Stimulated activated CD4-positive, alpha-beta T cell treated with anti-CD3 and anti-CD28 coated beads, Interleukin-4, amount 100 ng/mL, for 24 hours (primary cell): ENCODE measurements around the gene GABRB2.
"Not testable (repeated sequence)": the region's sequence is repeated elsewhere in the genome, so short reads cannot be mapped to it uniquely, and the experiment has no call there.

Source experiments
- DNase-seq: peaks from one replicate; pipeline ENCODE4 v3.0.0-alpha.2; 2020

The GABRB2 gene

DNA sequence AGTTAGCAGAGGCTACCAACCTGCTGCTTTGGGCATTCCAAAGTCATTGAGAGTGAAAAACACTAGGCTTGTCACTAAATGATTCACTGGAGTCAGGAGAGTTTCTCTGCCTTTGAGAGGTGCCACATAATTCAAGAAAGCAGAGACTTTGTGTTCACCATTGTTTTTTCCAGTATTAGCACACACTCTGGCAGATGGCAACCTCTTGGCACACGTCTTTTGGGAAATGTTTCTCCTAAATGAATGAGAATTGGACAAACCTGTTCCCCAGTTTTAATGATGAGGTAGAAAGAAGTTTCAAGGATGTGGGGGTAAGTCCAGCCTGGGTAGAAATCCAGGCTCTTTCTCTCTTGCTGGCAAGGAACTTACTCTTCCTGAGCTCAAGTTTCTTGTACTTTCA is 259.1 kb downstream of the GABRB2 start:
- no peak for DNase-seq

DNA sequence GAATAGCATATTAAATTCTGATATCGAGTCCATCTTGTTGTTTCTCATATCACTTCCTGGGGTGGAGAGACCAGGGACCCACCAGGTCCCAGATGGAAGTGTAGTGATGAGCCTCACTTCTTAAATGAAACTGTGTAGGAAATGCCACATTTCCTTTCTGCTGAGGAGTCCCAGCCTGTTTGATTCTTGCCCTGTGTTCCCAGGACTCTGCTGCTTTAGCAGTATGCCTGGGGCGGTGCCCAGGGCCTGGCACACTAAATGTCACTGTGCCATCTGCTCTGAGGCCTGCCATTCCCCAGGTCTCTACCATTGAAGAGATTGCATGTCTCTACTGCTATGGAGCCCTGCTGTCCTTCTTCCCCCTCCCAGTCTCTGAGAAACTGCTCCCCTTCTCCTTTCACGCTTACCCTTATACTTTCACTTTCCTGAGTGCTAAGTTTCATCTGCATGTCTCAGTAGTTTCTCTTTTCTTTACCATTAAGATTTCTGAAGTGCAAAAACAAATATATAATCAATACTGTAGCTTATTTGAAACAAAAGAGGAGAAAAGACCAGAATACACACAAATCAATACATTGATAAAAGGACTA is 260.4 kb downstream of the GABRB2 start:
- no peak for DNase-seq

DNA sequence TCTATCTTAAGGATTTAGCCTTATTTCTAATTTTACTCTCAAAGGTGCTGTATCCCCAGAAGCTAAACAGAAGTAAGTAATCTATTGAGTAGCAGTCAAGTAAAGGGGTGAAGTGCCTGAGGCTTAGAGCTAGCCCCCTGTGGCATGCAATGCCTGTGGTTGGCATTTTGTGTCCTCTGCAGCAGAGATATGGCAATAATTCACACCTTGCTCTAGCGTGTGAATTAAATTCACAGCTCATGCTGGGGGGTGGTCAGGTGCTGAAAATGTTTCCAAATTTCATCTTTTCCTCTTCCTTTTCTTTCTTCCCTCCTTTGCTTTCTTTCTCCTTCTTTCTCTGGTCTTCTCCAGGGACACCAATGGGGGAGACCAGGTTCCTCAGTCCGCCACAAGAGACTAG is 262.1 kb downstream of the GABRB2 start:
- no peak for DNase-seq

DNA sequence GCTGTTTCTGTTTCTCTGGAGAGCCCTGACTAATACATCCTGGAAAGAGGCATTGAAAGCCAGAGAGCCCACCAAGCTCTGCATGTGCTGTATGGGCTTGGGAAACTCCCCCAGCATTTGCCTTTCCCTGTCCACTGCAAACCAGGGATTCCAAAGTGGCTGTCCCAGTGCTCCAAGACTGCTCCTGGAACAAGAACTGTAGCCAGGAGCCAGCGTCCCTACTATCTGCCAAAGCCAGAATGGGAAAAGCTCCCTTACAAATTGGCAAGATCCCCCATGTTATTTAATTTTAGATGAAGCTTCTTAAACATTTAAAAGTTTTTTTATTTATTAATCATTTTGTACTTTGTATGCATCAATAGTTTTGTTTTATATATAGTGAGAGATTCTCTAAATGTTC is 263.2 kb downstream of the GABRB2 start:
- DNase-seq, result no peak

DNA sequence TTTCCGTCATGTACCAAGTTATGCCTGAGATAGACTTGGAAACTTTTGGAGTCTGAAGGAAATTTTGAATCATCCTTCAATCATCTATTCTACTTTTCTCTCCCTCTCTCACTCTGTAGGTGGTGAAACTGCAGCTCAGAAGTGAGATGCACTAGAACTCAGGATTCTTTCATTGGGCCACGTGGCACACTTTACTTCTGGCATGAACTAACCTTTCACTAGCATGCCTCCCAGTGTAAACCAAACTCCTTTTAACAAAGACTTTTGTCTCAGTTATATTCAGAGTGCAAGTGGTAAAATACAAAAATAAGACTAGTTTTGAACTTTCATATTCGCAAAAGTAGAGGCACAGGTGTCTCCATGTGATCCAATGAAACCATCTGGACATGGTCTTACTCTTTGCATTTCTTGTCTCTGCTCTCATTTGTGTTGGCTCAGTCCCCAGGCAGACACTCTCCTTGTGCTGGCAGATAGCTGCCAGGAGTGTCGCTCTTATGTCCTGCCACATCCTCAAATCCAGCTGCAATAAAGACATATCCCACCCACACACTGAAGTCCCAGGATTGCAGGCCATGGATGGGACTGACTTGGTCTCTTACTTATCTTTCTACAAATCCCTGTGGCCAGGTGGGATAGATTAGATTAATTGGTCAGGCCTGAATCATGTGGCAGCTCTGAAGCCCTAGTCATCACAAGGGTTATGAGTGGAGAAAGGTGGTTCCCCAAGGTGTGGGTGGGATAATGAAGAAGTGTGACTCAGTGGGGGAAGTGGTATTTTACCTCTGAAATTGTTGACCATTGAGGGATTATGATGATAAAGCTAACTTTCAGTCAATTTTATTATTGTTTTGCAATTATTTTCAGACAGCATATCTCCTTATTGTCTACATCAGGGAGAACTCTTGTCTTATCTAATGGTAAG is 267.5 kb downstream of the GABRB2 start:
- no peak for DNase-seq

DNA sequence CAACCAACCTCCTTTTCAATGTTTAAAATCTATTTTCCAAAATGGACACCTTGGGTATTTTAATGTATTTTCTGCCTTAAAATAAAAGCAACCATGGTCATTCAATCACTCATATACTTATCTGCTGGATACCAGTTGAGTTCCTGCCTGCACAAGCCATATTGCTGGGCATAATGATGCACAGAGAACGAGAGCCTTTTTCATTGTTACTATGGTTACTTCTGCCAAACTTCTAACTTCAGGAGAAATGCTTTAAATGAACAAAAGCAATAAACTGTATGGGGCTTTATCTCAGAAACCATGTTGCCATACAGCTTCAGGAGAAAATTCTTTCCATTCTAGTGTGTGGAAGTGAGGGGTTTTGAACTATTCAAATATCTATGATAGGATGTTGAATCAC is 269.5 kb downstream of the GABRB2 start:
- DNase-seq, result no peak

DNA sequence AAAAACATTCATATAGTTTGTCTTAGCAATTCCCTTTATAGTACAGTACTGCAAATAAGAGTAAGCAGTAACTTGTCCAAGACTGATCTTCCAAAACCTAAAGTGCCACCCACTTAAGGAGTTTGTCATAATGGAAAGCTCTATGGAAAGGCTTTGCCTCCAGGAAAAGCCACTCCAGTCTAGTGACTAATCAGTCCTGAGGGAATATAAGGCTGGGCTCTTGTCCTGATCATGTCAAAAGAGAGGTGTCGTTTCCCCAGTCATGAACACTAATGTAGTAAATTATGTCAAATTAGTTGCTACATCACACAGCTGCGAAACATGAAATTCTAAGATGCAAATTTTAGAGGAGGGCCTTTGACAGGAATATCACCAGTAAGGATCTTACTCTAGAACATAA is 271.6 kb downstream of the GABRB2 start:
- no peak for DNase-seq

DNA sequence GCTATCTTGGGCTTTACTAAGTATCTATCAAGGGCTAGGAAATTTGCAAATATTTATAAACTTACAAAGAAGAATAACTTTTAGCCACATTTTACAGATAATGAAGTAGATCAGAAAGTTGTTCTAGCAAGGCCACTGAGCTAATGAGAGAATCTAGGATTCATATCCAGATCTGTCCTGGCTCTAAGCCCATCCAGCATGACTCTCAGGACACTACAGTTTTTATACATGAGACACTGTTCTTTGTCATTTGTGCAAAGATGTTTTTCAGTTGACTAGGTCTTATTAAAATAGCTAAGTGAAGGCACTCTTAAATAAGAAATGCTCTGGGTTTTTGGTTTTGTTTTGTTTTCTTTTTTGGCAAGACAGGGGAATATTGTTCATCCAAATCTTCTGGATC is 273.1 kb downstream of the GABRB2 start:
- no peak for DNase-seq

DNA sequence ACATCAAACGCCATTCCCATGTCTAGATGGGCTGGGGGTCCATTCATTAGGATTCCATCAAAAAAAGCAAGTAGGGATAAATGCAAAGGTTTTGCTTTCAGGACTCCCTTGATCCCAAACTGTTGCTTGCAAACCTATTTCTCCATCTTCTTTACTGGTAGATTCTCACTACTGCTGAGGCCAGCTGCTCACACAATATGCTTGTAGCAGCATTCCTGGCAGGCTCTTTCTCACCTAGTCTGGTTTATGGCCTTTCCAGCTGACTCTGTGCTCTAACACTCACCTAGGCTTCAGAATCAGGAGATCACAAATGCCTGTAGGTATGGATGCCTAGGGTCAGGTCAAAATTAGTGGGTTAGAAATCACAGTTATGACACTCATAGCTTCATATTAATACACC is 274.7 kb downstream of the GABRB2 start:
- no peak for DNase-seq

DNA sequence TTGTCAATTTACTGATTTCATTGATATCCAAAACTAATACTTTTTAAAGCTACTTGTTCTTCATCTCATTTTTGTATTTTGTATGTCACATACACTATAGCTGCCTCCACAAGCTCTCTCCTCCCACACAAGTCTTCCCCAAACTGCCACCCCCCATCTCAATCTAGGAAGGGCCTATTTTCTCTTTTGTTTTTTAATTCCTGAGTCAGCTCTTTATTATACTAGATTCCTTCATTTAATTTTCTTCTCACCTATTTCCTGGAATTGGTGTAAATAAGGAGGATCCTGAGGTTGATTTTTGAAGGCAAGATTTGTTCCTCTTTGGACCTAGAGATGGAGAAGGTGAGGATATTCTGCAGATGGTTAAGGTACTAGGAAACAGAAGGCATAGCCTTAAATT is 277.4 kb downstream of the GABRB2 start:
- no peak for DNase-seq

DNA sequence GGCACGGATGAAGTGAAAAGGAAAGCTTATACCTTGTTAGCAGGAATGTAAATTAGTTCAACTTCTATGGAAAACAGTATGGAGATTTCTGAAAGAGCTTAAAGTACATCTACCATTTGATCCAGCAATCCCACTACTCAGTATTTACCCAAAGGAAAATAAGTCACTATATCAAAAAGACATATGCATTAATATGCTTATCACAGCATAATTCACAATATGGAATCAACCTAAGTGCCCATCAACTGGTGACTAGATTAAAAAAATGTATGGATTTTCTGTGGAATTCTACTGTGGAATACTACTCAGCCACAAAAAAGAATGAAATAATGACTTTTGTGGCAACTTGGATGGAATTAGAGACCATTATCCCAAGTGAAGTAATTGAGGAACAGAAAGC is 279.6 kb downstream of the GABRB2 start:
- DNase-seq, result no peak

DNA sequence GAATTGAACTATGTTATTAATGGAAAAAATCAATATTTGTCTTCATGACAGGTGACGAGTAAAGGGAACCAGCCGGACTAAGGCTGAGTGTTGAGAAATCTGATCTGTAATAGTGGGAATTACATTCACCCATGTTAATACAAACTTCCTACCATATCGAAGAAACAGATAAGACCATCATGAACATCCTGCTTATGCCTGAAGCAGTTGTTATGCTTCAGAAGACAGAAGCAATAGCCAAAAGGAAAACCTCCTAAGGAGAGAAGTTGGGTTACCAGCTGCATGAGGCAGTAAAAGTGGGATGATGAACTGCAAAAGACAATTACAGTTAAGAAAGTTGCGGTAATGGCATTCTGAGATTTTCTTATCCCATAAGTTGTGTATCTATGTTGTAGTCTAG is 281.5 kb downstream of the GABRB2 start:
- DNase-seq, result no peak

DNA sequence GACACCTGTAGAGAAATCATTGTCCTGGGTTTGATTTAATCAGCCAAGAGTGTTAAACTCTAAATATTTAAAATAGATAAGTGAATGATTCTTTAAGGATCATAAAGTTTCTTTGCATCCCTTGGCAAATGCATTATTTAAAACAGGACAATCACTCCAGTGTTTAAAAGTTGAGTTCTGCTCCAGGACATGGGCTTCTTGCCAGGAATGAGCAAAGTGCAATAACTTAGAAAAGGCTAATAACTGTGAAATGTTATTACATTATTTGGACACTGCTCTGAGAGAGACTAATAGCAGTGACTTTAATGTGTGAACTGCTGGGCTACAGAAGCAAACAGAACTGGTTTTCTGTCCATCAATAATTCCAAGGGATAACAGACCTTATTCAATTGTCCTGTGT is 283.3 kb downstream of the GABRB2 start:
- DNase-seq, result no peak

DNA sequence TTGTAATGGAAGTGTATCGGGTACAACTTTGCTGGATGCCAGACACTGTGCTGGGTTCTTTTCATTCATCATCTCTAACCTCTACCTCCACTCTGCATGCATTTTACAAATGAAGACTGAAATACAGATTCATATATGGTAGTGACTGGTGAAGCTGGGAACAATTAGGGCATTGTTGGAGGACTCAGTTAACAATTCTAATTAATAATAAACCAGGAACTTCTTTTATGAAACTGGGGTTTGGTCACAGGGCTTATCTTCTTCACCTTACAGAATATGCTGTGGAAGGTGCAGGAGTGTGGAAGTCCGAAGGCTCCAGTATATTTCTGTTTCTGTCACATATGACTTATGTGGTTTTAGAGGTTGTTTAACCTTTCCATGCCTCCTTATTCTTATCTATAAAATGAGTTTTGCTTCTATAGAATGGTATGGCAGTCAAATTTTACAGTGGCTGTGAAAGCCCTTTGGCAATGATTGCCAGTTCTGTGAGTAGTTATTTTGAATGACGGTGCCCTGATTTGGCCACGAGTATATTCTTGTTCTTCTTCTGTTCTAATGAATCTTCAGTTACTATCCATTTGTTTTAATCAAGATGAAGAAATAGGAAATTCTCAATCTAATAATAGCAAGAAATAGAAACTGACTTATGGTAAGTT is 284.7 kb downstream of the GABRB2 start:
- DNase-seq, result no peak

DNA sequence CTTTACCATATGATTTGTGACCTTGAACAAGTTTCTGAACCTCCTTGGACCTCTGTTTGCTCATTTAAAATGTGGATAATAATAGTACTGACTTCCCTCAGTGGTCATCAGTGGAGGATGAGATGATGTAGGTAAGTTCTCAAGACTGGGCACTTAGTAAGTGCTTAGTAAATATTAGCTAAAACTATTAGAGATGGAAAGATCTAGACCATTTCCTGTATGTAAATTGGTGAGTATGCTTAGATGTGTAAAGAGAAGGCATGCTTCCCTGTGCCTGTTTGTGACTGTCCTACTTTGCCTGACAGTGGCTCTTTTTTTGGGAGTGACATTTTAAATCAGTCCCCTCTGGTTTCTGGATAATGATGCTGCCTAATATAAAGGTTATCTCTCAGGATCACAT is 288.1 kb downstream of the GABRB2 start:
- DNase-seq, result no peak

DNA sequence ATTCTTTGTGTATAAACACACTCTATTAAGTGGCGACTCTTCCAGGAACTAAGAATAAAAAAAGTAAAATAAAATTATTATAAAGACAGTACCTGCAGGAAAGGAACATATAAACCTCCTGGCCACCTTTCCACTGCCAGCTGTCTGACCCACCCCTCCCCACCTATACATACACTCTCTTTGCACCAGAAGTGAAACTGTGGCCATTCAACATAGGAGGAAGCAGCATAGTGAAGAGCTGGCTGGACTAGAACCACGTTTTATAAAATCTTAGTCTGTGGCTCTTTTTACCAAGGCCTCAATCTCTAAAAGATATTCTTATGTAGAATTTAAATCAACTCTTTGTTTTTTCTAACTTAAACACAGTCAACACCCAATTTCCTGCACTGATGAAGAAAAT is 289.6 kb downstream of the GABRB2 start:
- no peak for DNase-seq

DNA sequence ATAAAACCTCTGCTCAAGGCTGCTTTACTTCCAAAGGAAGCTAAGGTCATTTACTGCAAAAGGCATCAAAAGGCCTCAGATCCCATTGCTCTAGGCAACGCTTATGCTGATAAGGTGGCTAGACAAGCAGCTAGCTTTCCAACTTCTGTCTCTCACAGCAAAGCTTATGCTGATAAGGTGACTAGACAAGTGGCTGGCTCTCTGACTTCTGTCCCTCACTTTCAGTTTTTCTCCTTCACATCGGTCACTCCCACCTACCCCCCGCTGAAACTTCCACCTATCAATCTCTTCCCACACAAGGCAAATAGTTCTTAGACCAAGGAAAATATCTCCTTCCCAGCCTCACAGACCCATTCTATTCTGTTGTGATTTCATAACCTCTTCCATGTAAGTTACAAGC is 293.6 kb downstream of the GABRB2 start:
- DNase-seq, result not testable (repeated sequence)

DNA sequence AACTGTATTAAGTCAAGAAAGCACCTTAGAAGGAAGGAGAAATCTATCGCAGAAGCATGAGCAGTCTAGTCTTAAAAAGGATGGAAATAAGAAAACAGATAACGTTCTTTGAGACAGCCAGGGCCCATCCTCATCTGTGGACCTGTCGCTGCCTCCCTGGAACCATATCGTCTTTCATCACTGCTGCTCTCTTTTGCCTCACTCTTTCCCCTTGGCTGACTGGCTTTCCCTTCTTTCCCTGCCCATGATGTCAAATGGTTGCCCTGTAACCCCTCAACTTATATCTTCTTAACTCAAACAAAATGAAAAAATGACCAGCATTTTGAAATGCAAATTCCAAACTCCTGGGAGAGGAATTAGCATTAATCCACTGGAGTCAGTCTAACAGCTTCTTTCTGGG is 299.8 kb downstream of the GABRB2 start:
- no peak for DNase-seq

DNA sequence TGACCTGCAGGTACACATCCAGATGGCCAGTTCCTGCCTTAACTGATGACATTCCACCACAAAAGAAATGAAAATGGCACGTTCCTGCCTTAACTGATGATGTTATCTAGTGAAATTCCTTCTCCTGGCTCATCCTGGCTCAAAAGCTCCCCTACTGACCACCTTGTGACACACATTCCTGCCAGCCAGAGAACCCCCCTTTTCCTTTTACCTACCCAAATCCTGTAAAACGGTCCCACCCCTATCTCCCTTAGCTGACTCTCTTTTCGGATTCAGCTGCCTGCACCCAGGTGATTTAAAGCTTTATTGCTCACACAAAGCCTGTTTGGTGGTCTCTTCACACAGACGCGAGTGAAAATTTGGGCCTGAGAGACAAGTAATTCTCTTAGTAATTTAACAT is 300.7 kb downstream of the GABRB2 start:
- DNase-seq, result not testable (repeated sequence)
